ENCODE measurements around the gene MKNK2.

- TF ChIP-seq SUZ12 (IDR thresholded peaks at IDR 0.05; ENCODE audit: extremely low read depth, insufficient read depth, insufficient read length) = no peak
- no peak for TF ChIP-seq YY1 (IDR thresholded peaks at IDR 0.05; ENCODE audit: insufficient read depth, insufficient read length)
- no peak for TF ChIP-seq ZNF274 (IDR thresholded peaks at IDR 0.05; ENCODE audit: low read depth, low read length)
Observed at GRCh38 chr19:2089001-2089711, 38.1 kb upstream of the MKNK2 start.

All from NT2/D1 (cell line).